GM23248 (cell line): ENCODE measurements around the gene TDRD3. TPM values are rescaled to one million over a fixed set of nuclear protein-coding genes. Genes with fewer than 3 reads are reported as not detected.
"Not testable (repeated sequence)": the region's sequence is repeated elsewhere in the genome, so short reads cannot be mapped to it uniquely, and the experiment has no call there.

Source experiments
- DNase-seq: peaks from one replicate; pipeline ENCODE4 v3.0.0-alpha.2; 2015
- H2AFZ ChIP-seq: fragments of 200-600 bp; sonication (generic); 2 replicates; pipeline ENCODE4 v1.6.1; 2016; ENCODE audit warnings: antibody characterized with exemption
- H3F3A ChIP-seq: fragments of 200-600 bp; sonication (generic); 2 replicates; pipeline ENCODE4 v1.6.1; 2016; ENCODE audit warnings: mild to moderate bottlenecking, antibody characterized with exemption, mixed run types; ENCODE audit not compliant: insufficient read depth
- H3K27ac ChIP-seq: fragments of 200-600 bp; sonication (generic); 2 replicates; pipeline ENCODE4 v1.5.1; 2016; ENCODE audit warnings: mild to moderate bottlenecking
- H3K27me3 ChIP-seq: fragments of 200-600 bp; sonication (generic); replicated peaks from 2 replicates; pipeline ENCODE4 v1.6.1; 2016; ENCODE audit warnings: mild to moderate bottlenecking; ENCODE audit not compliant: insufficient read depth
- H3K36me3 ChIP-seq: fragments of 200-600 bp; sonication (generic); 2 replicates; pipeline ENCODE4 v1.6.1; 2016; ENCODE audit warnings: low read depth, mild to moderate bottlenecking
- H3K4me1 ChIP-seq: fragments of 200-600 bp; sonication (generic); 2 replicates; pipeline ENCODE4 v1.6.1; 2016; ENCODE audit warnings: mild to moderate bottlenecking; ENCODE audit not compliant: insufficient read depth
- H3K4me2 ChIP-seq: fragments of 200-600 bp; sonication (generic); one replicate; pipeline ENCODE4 v1.6.1; 2016; ENCODE audit warnings: mild to moderate bottlenecking; ENCODE audit not compliant: unreplicated experiment
- H3K4me3 ChIP-seq: fragments of 200-600 bp; sonication (generic); 2 replicates; pipeline ENCODE4 v1.5.1; 2016; ENCODE audit warnings: mild to moderate bottlenecking
- H3K79me2 ChIP-seq: fragments of 200-600 bp; sonication (generic); 2 replicates; pipeline ENCODE4 v1.6.1; 2016; ENCODE audit warnings: mild to moderate bottlenecking; ENCODE audit not compliant: insufficient read depth
- H3K9ac ChIP-seq: fragments of 200-600 bp; sonication (generic); 2 replicates; pipeline ENCODE4 v1.6.1; 2016; ENCODE audit warnings: mild to moderate bottlenecking
- H3K9me2 ChIP-seq: fragments of 200-600 bp; sonication (generic); 2 replicates; pipeline ENCODE4 v1.6.1; 2016; ENCODE audit warnings: mixed run types, mild to moderate bottlenecking, moderate library complexity; ENCODE audit not compliant: insufficient read depth
- H3K9me3 ChIP-seq: fragments of 200-600 bp; sonication (generic); one replicate; pipeline ENCODE4 v1.6.1; 2017; ENCODE audit warnings: low read depth
- H4K20me1 ChIP-seq: fragments of 200-600 bp; sonication (generic); 2 replicates; pipeline ENCODE4 v1.6.0; 2016; ENCODE audit not compliant: insufficient read depth
- EZH2 ChIP-seq: fragments of 200-600 bp; sonication (generic); IDR thresholded peaks from 2 replicates; pipeline ENCODE4 v1.6.1; 2018; ENCODE audit warnings: antibody characterized with exemption, mild to moderate bottlenecking; ENCODE audit not compliant: insufficient read depth, poor library complexity, severe bottlenecking
- EZH2phosphoT487 ChIP-seq: fragments of 200-600 bp; sonication (generic); IDR thresholded peaks from 2 replicates; pipeline ENCODE4 v1.6.1; 2018; ENCODE audit warnings: antibody characterized with exemption, moderate library complexity, mild to moderate bottlenecking, low read depth; ENCODE audit not compliant: insufficient read depth
- WGBS, 2 experiments: methylation state at CpG; one replicate each; pipeline ENCODE4 v1.1.6; 2015 to 2017; ENCODE audit warnings: low lambda C conversion rate in 2 of 2, low coverage in 1 of 2; ENCODE audit errors: missing lambda C conversion rate in 2 of 2; 5-methylcytosine and 5-hydroxymethylcytosine counted together
- in situ Hi-C: fragments of 300-500 bp; cut with MboI; formaldehyde crosslinking; loops from 2 replicates; pipeline ENCODE4 v1.15.0; 2020
- polyA plus RNA-seq: library from polyadenylated mRNA; unstranded; fragments of >200 nt; fragmentation: Nextera tagmentation; extraction: Ambion mirVana; gene quantifications from 2 replicates; pipeline ENCODE4 v1.2.1, GENCODE V29; 2016
- total RNA-seq: library from RNA; depleted of rRNA; stranded (reverse); fragments of >200 nt; shearing (Covaris generic); gene quantifications from 2 replicates; pipeline ENCODE4 v1.2.3, GENCODE V29; 2014

The TDRD3 gene
- total and polyA plus RNA-seq, 2 experiments from 2014 or later, result 7.9 to 9.1 TPM

DNA sequence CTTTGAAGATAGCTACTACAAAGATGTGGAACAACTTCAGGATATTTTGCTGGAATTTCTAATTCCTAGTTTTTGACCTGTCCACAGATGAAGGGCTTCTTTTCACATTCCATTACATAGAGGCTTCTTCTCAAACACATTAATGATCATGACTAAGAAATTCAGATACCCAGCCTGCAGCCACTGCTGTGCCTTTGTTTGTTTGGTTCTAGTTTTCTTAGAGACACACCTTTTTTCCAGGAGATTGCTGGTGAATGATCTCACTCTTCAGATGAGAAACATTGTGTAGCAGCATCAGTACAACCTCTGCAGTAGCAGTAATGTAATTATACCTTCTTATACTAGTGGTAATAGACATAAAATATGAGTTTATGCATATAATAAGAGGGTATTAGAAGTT is 5.0 kb downstream of the TDRD3 start:
- H3K4me3 ChIP-seq, result no peak overlapping the region
- no peaks in the 10 kb centered on the region for H3K27me3 ChIP-seq
- peaks cover 12% of the 10 kb centered on the region for H3F3A ChIP-seq
- TF ChIP-seq EZH2phosphoT487 (no peak), EZH2 (no peak)
- no peak overlapping the region for H3K4me2 ChIP-seq
- H3K36me3 ChIP-seq, result no peaks in the 10 kb centered on the region
- H2AFZ ChIP-seq, result no peak overlapping the region
- peaks cover 12% of the 10 kb centered on the region for H3K4me1 ChIP-seq
- H4K20me1 ChIP-seq, result no peaks in the 10 kb centered on the region; the same call in 1 of the 2 replicates
- DNase-seq, result no peak
- no peaks in the 10 kb centered on the region for H3K9me2 ChIP-seq
- peaks cover 87% of the 10 kb centered on the region for H3K79me2 ChIP-seq
- no peak overlapping the region for H3K9ac ChIP-seq
- H3K9me3 ChIP-seq, result no peaks in the 10 kb centered on the region
- H3K27ac ChIP-seq, result no peak overlapping the region
- in situ Hi-C loops, result no loop called here

- no peaks in the 10 kb centered on the region; the same call in 1 of the 2 replicates for H4K20me1 ChIP-seq
- H3K79me2 ChIP-seq, result peaks cover 79% of the 10 kb centered on the region
- no peaks in the 10 kb centered on the region for H3K9me2 ChIP-seq
- no peak overlapping the region for H3K4me3 ChIP-seq
- no peak for TF ChIP-seq EZH2
- no peak for TF ChIP-seq EZH2phosphoT487
- H3K9ac ChIP-seq, result no peak overlapping the region
- in situ Hi-C loops, result no loop called here
- no peaks in the 10 kb centered on the region for H3F3A ChIP-seq
- H3K36me3 ChIP-seq, result no peaks in the 10 kb centered on the region
- no peak overlapping the region for H3K4me2 ChIP-seq
- no peaks in the 10 kb centered on the region for H3K27me3 ChIP-seq
- DNase-seq, result no peak
- no peaks in the 10 kb centered on the region for H3K9me3 ChIP-seq
- H3K4me1 ChIP-seq, result no peaks in the 10 kb centered on the region
- no peak overlapping the region for H2AFZ ChIP-seq
- H3K27ac ChIP-seq, result no peak overlapping the region
- 91 to 96% methylated on average over 1 of the region's 1 CpG for WGBS, 2 experiments
These were observed 10.1 kb downstream of the TDRD3 start for GRCh38 chr13:60407095-60407494.

GRCh38 chr13:60407852-60408251 is 10.8 kb downstream of the TDRD3 start:
- DNase-seq, H4K20me1 ChIP-seq, H3K9me2 ChIP-seq, in situ Hi-C loops, H3K9me3 ChIP-seq, H3F3A ChIP-seq, H3K9ac ChIP-seq, H3K4me1 ChIP-seq, H3K27ac ChIP-seq, H2AFZ ChIP-seq, H3K27me3 ChIP-seq, H3K36me3 ChIP-seq, H3K4me3 ChIP-seq, H3K4me2 ChIP-seq: not testable (repeated sequence)
- peaks cover 79% of the 10 kb centered on the region for H3K79me2 ChIP-seq
- WGBS, 2 experiments, result 93 to 96% methylated on average over 11 of the region's 11 CpGs

DNA sequence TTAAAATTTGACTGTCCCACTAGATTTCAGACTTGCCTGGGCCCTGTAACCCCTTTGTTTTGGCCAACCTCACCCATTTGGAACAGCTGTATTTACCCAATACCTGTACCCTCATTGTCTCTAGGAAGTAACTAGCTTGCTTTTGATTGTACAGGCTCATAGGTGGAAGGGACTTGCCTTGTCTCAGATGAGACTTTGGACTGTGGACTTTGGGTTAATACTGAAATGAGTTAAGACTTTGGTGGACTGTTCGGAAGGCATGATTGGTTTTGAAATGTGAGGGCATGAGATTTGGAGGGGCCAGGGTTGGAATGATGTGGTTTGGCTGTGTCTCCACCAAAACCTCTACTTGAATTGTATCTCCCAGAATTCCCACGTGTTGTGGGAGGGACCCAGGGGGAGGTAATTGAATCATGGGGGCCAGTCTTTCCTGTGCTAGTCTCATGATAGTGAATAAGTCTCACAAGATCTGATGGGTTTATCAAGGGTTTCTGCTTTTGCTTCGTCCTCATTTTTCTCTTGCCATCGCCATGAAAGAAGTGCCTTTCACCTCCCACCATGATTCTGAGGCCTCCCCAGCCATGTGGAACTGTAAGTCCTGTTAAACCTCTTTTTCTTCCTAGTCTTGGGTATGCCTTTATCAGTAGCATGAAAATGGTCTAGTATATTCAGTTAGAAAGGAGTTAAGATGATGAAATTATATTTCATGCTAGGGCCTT is 12.7 kb downstream of the TDRD3 start:
- H3K27ac ChIP-seq, H3K27me3 ChIP-seq, H4K20me1 ChIP-seq, H3K9ac ChIP-seq, in situ Hi-C loops, H3F3A ChIP-seq, H3K36me3 ChIP-seq, H3K4me2 ChIP-seq, H3K4me1 ChIP-seq, H2AFZ ChIP-seq, H3K4me3 ChIP-seq, H3K9me3 ChIP-seq, H3K9me2 ChIP-seq, DNase-seq: not testable (repeated sequence)
- H3K79me2 ChIP-seq, result peaks cover 79% of the 10 kb centered on the region
- 60 to 76% methylated on average over 4 of the region's 4 CpGs for WGBS, 2 experiments

- in situ Hi-C loops, result no loop called here
- no peak overlapping the region for H3K4me2 ChIP-seq
- no peaks in the 10 kb centered on the region for H3K36me3 ChIP-seq
- no peak overlapping the region for H3K27ac ChIP-seq
- H4K20me1 ChIP-seq, result no peaks in the 10 kb centered on the region; the same call in none of the 2 replicates
- no peaks in the 10 kb centered on the region for H3K9me3 ChIP-seq
- no peak for DNase-seq
- TF ChIP-seq EZH2, result no peak
- no peak for TF ChIP-seq EZH2phosphoT487
- peaks cover 6% of the 10 kb centered on the region; the same call in 1 of the 2 replicates for H3K4me1 ChIP-seq
- 59 to 66% methylated on average over 3 of the region's 3 CpGs for WGBS, 2 experiments
- H3K79me2 ChIP-seq, result peaks cover 79% of the 10 kb centered on the region
- no peak overlapping the region for H3K4me3 ChIP-seq
- no peak overlapping the region for H3K9ac ChIP-seq
- H3K9me2 ChIP-seq, result no peaks in the 10 kb centered on the region
- no peaks in the 10 kb centered on the region for H3F3A ChIP-seq
- H3K27me3 ChIP-seq, result no peaks in the 10 kb centered on the region
- H2AFZ ChIP-seq, result no peak overlapping the region
These were observed 13.3 kb downstream of the TDRD3 start for GRCh38 chr13:60410299-60410698.
